ENCODE measurements around the gene RABGAP1L.
"Not testable (repeated sequence)": the region's sequence is repeated elsewhere in the genome, so short reads cannot be mapped to it uniquely, and the experiment has no call there.

Gene RABGAP1L

GRCh38 chr1:174232761-174233160 is 73.4 kb downstream of the RABGAP1L start:
- no peaks in the 10 kb centered on the region for H3F3A ChIP-seq (ENCODE audit: insufficient read depth)
- TF ChIP-seq CTCF (IDR thresholded peaks at IDR 0.05; ENCODE audit: insufficient read depth, low read length, poor library complexity, severe bottlenecking) (no peak), EZH2phosphoT487 (conservative IDR thresholded peaks at IDR 0.05; ENCODE audit: low read length) (no peak)
- H3K79me2 ChIP-seq (ENCODE audit: insufficient read depth, low read length), result no peaks in the 10 kb centered on the region
- H3K9me2 ChIP-seq (replicated peaks; ENCODE audit: insufficient read depth, low read length), result no peaks in the 10 kb centered on the region
- no peaks in the 10 kb centered on the region for H4K20me1 ChIP-seq (ENCODE audit: low read depth, low read length)
- no peaks in the 10 kb centered on the region for H3K9me3 ChIP-seq (ENCODE audit: insufficient read depth, low read length)
- H3K36me3 ChIP-seq (ENCODE audit: low read length), result 0 out of 2 replicates have a peak, but pooled peaks cover 5% of the 10 kb centered on the region
- H3K4me3 ChIP-seq (ENCODE audit: insufficient read depth, low read length, poor library complexity, severe bottlenecking), result no peak overlapping the region
- no peak overlapping the region for H3K9ac ChIP-seq (ENCODE audit: low read length)
- H3K27me3 ChIP-seq (ENCODE audit: low read length), result no peaks in the 10 kb centered on the region
- no peak overlapping the region for H2AFZ ChIP-seq (ENCODE audit: low read depth, low read length, severe bottlenecking)
- H3K27ac ChIP-seq (ENCODE audit: low read depth, low read length), result no peak overlapping the region
- no peak overlapping the region for H3K4me2 ChIP-seq (ENCODE audit: low read depth, low read length, poor library complexity, severe bottlenecking)

GRCh38 chr1:174238845-174239501 is 79.7 kb downstream of the RABGAP1L start:
- not testable (repeated sequence) for H3K9me2 ChIP-seq (replicated peaks; ENCODE audit: insufficient read depth, low read length); H3K4me2 ChIP-seq (ENCODE audit: low read depth, low read length, poor library complexity, severe bottlenecking); H3K27me3 ChIP-seq (ENCODE audit: low read length); H2AFZ ChIP-seq (ENCODE audit: low read depth, low read length, severe bottlenecking); H4K20me1 ChIP-seq (ENCODE audit: low read depth, low read length); H3K79me2 ChIP-seq (ENCODE audit: insufficient read depth, low read length); H3K9me3 ChIP-seq (ENCODE audit: insufficient read depth, low read length); H3K4me3 ChIP-seq (ENCODE audit: insufficient read depth, low read length, poor library complexity, severe bottlenecking); H3K36me3 ChIP-seq (ENCODE audit: low read length); H3F3A ChIP-seq (ENCODE audit: insufficient read depth); H3K9ac ChIP-seq (ENCODE audit: low read length); H3K27ac ChIP-seq (ENCODE audit: low read depth, low read length)

- H3K9me2 ChIP-seq (replicated peaks; ENCODE audit: insufficient read depth, low read length), result no peaks in the 10 kb centered on the region
- H2AFZ ChIP-seq (ENCODE audit: low read depth, low read length, severe bottlenecking), result no peak overlapping the region
- H3K27me3 ChIP-seq (ENCODE audit: low read length), result no peaks in the 10 kb centered on the region
- no peaks in the 10 kb centered on the region for H4K20me1 ChIP-seq (ENCODE audit: low read depth, low read length)
- no peaks in the 10 kb centered on the region for H3K79me2 ChIP-seq (ENCODE audit: insufficient read depth, low read length)
- no peak overlapping the region for H3K4me2 ChIP-seq (ENCODE audit: low read depth, low read length, poor library complexity, severe bottlenecking)
- H3K9me3 ChIP-seq (ENCODE audit: insufficient read depth, low read length), result no peaks in the 10 kb centered on the region
- H3K27ac ChIP-seq (ENCODE audit: low read depth, low read length), result no peak overlapping the region
- TF ChIP-seq EZH2phosphoT487 (conservative IDR thresholded peaks at IDR 0.05; ENCODE audit: low read length), result no peak
- no peak for TF ChIP-seq CTCF (IDR thresholded peaks at IDR 0.05; ENCODE audit: insufficient read depth, low read length, poor library complexity, severe bottlenecking)
- H3F3A ChIP-seq (ENCODE audit: insufficient read depth), result no peaks in the 10 kb centered on the region
- H3K9ac ChIP-seq (ENCODE audit: low read length), result no peak overlapping the region
- H3K4me3 ChIP-seq (ENCODE audit: insufficient read depth, low read length, poor library complexity, severe bottlenecking), result no peak overlapping the region
- no peaks in the 10 kb centered on the region for H3K36me3 ChIP-seq (ENCODE audit: low read length)
Observed at GRCh38 chr1:174239541-174239940, 80.2 kb downstream of the RABGAP1L start.

GRCh38 chr1:174242856-174243255 is 83.5 kb downstream of the RABGAP1L start:
- H3K9me3 ChIP-seq (ENCODE audit: insufficient read depth, low read length), result no peaks in the 10 kb centered on the region
- H3K36me3 ChIP-seq (ENCODE audit: low read length), result no peaks in the 10 kb centered on the region; the same call in 1 of the 2 replicates
- no peak overlapping the region for H3K27ac ChIP-seq (ENCODE audit: low read depth, low read length)
- H2AFZ ChIP-seq (ENCODE audit: low read depth, low read length, severe bottlenecking), result no peak overlapping the region
- H3K4me3 ChIP-seq (ENCODE audit: insufficient read depth, low read length, poor library complexity, severe bottlenecking), result no peak overlapping the region
- H3F3A ChIP-seq (ENCODE audit: insufficient read depth), result no peaks in the 10 kb centered on the region
- no peaks in the 10 kb centered on the region for H3K27me3 ChIP-seq (ENCODE audit: low read length)
- H3K9ac ChIP-seq (ENCODE audit: low read length), result no peak overlapping the region
- H3K9me2 ChIP-seq (replicated peaks; ENCODE audit: insufficient read depth, low read length), result no peaks in the 10 kb centered on the region
- no peak overlapping the region for H3K4me2 ChIP-seq (ENCODE audit: low read depth, low read length, poor library complexity, severe bottlenecking)
- no peaks in the 10 kb centered on the region for H3K79me2 ChIP-seq (ENCODE audit: insufficient read depth, low read length)
- H4K20me1 ChIP-seq (ENCODE audit: low read depth, low read length), result no peaks in the 10 kb centered on the region
- TF ChIP-seq EZH2phosphoT487 (conservative IDR thresholded peaks at IDR 0.05; ENCODE audit: low read length) (no peak), CTCF (IDR thresholded peaks at IDR 0.05; ENCODE audit: insufficient read depth, low read length, poor library complexity, severe bottlenecking) (no peak)
